ENCODE measurements around the gene NALCN. TPM values are rescaled to one million over a fixed set of nuclear protein-coding genes. Genes with fewer than 3 reads are reported as not detected.

Gene NALCN
- total and polyA plus RNA-seq, 2 donors (not counting 1 experiment from before 2014, with no cell fraction given), result not detected

DNA sequence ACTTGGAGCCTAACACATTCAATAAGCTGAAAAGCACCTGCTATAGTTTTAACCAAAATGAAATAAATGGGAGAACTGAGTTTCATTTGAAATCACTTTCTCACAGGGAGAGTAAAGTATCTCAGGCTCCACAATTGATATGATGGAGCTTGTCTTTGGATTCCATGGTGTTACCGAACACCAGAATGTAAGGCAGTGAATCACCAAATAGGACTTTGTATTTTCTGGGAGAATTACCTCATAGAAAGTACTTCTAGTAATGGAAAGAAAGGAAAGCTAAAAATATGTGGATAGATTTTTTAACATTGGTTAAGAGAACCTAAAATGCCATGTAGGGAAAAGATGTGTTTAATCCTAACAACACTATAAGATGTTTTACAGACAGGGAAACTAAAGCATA is 123.6 kb downstream of the NALCN start:
- Mint-ChIP-seq H3K9me3 (ENCODE audit: insufficient read depth) (peaks cover 7% of the 10 kb centered on the region), H3K4me3 (no peak overlapping the region), H3K4me1 (no peaks in the 10 kb centered on the region), H3K27ac (no peak overlapping the region), H3K27me3 (no peaks in the 10 kb centered on the region)
- no CpG with 5 or more reads among the region's 1 CpG for WGBS (ENCODE audit: insufficient coverage)
- no peak overlapping the region for H3K27ac ChIP-seq (ENCODE audit: low read length in 2 of 2)
- no peaks in the 10 kb centered on the region for H3K4me1 ChIP-seq (ENCODE audit: control insufficient read depth in 2 of 2, insufficient read depth in 2 of 2, low read length in 2 of 2)
- no peak overlapping the region for H3K9ac ChIP-seq (ENCODE audit: low read length)
- no peak for TF ChIP-seq EZH2 (IDR thresholded peaks at IDR 0.05; ENCODE audit: borderline replicate concordance, insufficient read depth, low read depth, low read length, poor library complexity, severe bottlenecking)
- TF ChIP-seq, protein P1, sequence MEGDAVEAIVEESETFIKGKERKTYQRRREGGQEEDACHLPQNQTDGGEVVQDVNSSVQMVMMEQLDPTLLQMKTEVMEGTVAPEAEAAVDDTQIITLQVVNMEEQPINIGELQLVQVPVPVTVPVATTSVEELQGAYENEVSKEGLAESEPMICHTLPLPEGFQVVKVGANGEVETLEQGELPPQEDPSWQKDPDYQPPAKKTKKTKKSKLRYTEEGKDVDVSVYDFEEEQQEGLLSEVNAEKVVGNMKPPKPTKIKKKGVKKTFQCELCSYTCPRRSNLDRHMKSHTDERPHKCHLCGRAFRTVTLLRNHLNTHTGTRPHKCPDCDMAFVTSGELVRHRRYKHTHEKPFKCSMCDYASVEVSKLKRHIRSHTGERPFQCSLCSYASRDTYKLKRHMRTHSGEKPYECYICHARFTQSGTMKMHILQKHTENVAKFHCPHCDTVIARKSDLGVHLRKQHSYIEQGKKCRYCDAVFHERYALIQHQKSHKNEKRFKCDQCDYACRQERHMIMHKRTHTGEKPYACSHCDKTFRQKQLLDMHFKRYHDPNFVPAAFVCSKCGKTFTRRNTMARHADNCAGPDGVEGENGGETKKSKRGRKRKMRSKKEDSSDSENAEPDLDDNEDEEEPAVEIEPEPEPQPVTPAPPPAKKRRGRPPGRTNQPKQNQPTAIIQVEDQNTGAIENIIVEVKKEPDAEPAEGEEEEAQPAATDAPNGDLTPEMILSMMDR (IDR thresholded peaks at IDR 0.05), result no peak
- POLR2A ChIA-PET, result no interaction called here
- no peaks in the 10 kb centered on the region for H3K79me2 ChIP-seq (ENCODE audit: control insufficient read depth, insufficient read depth, low read length)
- H3K4me3 ChIP-seq (ENCODE audit: control extremely low read depth in 1 of 5, extremely low read depth in 1 of 5, insufficient read depth in 1 of 5, low read depth in 2 of 5, low read length in 4 of 5), result no peak overlapping the region
- intact Hi-C loops (cut with micrococcal nuclease), result no loop called here
- no peak overlapping the region for H3K4me2 ChIP-seq (replicated peaks; ENCODE audit: low read depth, low read length, poor library complexity, severe bottlenecking)
- DNase-seq, result no peak
- peaks cover 0 to 3% (median 0%) of the 10 kb centered on the region in 3 donors for H3K9me3 ChIP-seq (ENCODE audit: control extremely low read depth in 1 of 3, control insufficient read depth in 2 of 3, insufficient read depth in 1 of 3, low read length in 2 of 3)
- CTCF ChIA-PET, result no interaction called here
- no peak for ATAC-seq (ENCODE audit: low read depth)
- H3K36me3 ChIP-seq (replicated peaks in 1 of 2; ENCODE audit: control extremely low read depth in 1 of 2, control insufficient read depth in 1 of 2, extremely low read depth in 1 of 2, insufficient read depth in 2 of 2, low read length in 1 of 2), result no peaks in the 10 kb centered on the region
- no peak overlapping the region for H2AFZ ChIP-seq (ENCODE audit: insufficient read depth, low read depth, low read length, poor library complexity, severe bottlenecking)
- no peaks in the 10 kb centered on the region for H4K20me1 ChIP-seq (ENCODE audit: control insufficient read depth, insufficient read depth, low read length, poor library complexity, severe bottlenecking)
- H3K27me3 ChIP-seq (replicated peaks in 1 of 4; ENCODE audit: control extremely low read depth in 1 of 4, control insufficient read depth in 3 of 4, insufficient read depth in 4 of 4, low read length in 3 of 4), result no peaks in the 10 kb centered on the region

DNA sequence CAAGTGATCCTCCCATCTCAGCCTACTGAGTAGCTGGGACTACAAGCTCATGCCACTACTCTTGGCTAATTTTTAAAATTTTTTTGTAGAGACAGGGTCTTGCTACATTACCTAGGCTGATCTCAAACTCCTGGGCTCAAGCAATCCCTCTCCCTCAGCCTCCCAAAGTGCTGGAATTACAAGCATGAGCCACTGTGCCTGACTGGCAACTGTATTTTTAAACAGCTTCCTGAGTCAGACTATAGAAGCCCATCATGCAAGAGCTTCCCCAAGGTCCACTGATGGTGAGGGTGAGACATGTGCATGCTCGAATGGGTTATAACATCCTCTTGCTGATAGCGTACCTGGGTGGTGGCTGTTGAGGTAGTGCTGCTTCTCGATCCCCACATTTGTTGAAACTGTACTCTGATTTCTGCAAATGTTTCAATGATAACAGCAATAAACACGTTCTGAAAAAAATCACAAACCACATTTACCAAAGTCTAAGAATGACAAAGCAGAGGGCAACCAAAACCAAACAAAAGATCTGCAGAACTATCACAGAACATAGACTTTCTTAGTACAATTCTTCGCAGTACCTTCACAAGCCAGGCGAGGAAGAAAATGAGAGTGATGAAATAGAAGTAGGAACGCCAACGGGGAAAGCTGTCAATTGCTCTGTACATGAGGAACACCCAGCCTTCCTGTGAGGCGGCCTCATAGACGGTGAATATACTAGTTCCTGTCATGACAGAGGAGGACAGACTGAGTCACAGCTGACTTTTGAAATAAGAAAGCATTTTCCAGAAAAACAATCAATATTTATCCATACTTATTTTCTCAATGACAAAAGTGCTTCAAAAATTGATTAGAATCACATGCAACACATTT is 124.4 kb downstream of the NALCN start:
- DNase-seq (no peak), ATAC-seq (ENCODE audit: low read depth) (no peak)
- H3K4me2 ChIP-seq (replicated peaks; ENCODE audit: low read depth, low read length, poor library complexity, severe bottlenecking), result no peak overlapping the region
- no peak overlapping the region for H3K9ac ChIP-seq (ENCODE audit: low read length)
- Mint-ChIP-seq H3K4me3 (no peak overlapping the region), H3K27ac (no peak overlapping the region), H3K9me3 (ENCODE audit: insufficient read depth) (peaks cover 5% of the 10 kb centered on the region), H3K27me3 (no peaks in the 10 kb centered on the region), H3K4me1 (no peaks in the 10 kb centered on the region)
- ChIA-PET POLR2A (no interaction called here), CTCF (no interaction called here)
- H4K20me1 ChIP-seq (ENCODE audit: control insufficient read depth, insufficient read depth, low read length, poor library complexity, severe bottlenecking), result no peaks in the 10 kb centered on the region
- H2AFZ ChIP-seq (ENCODE audit: insufficient read depth, low read depth, low read length, poor library complexity, severe bottlenecking), result no peak overlapping the region
- no peaks in the 10 kb centered on the region for H3K36me3 ChIP-seq (replicated peaks in 1 of 2; ENCODE audit: control extremely low read depth in 1 of 2, control insufficient read depth in 1 of 2, extremely low read depth in 1 of 2, insufficient read depth in 2 of 2, low read length in 1 of 2)
- H3K4me3 ChIP-seq (ENCODE audit: control extremely low read depth in 1 of 5, extremely low read depth in 1 of 5, insufficient read depth in 1 of 5, low read depth in 2 of 5, low read length in 4 of 5), result no peak overlapping the region
- TF ChIP-seq, protein P1 (IDR thresholded peaks at IDR 0.05), result no peak
- no peak for TF ChIP-seq EZH2 (IDR thresholded peaks at IDR 0.05; ENCODE audit: borderline replicate concordance, insufficient read depth, low read depth, low read length, poor library complexity, severe bottlenecking)
- intact Hi-C loops (cut with micrococcal nuclease), result no loop called here
- H3K4me1 ChIP-seq (ENCODE audit: control insufficient read depth in 2 of 2, insufficient read depth in 2 of 2, low read length in 2 of 2), result no peaks in the 10 kb centered on the region
- WGBS (ENCODE audit: insufficient coverage), result 76% methylated on average over 5 of the region's 10 CpGs
- H3K79me2 ChIP-seq (ENCODE audit: control insufficient read depth, insufficient read depth, low read length), result no peaks in the 10 kb centered on the region
- H3K27ac ChIP-seq (ENCODE audit: low read length in 2 of 2), result no peak overlapping the region
- no peaks in the 10 kb centered on the region for H3K27me3 ChIP-seq (replicated peaks in 1 of 4; ENCODE audit: control extremely low read depth in 1 of 4, control insufficient read depth in 3 of 4, insufficient read depth in 4 of 4, low read length in 3 of 4)
- peaks cover 0 to 3% (median 0%) of the 10 kb centered on the region in 3 donors for H3K9me3 ChIP-seq (ENCODE audit: control extremely low read depth in 1 of 3, control insufficient read depth in 2 of 3, insufficient read depth in 1 of 3, low read length in 2 of 3)

Measured in B cell (primary cell).